Liver (tissue), 9 donors: ENCODE results near the gene CORO2A. TPM values are rescaled to one million over a fixed set of nuclear protein-coding genes. Genes with fewer than 3 reads are reported as not detected.

Source experiments
- DNase-seq: peaks from one replicate; pipeline ENCODE4 v3.0.0-alpha.2; 2017; ENCODE audit warnings: low spot score
- H3K27ac ChIP-seq, 2 donors: one replicate each; pipeline ENCODE4 v1.7.0; 2013; ENCODE audit warnings: inconsistent platforms in 2 of 2, low read length in 2 of 2, control low read depth in 1 of 2, low read depth in 1 of 2, mild to moderate bottlenecking in 1 of 2
- H3K27me3 ChIP-seq, 4 donors: one replicate each; pipeline versions ENCODE4 v1.6.1 to v1.7.0; 2013; ENCODE audit warnings: low read length in 3 of 4, inconsistent platforms in 1 of 4, mild to moderate bottlenecking in 1 of 4, moderate library complexity in 1 of 4; ENCODE audit not compliant: control insufficient read depth in 4 of 4, insufficient read depth in 4 of 4
- H3K36me3 ChIP-seq, 4 donors: one replicate each; pipeline versions ENCODE4 v1.6.1 to v1.7.0; 2013; ENCODE audit warnings: low read length in 3 of 4, mild to moderate bottlenecking in 3 of 4, low read depth in 1 of 4, moderate library complexity in 1 of 4; ENCODE audit not compliant: control insufficient read depth in 4 of 4, insufficient read depth in 3 of 4
- H3K4me1 ChIP-seq, 4 donors: one replicate each; pipeline versions ENCODE4 v1.6.1 to v1.7.0; 2013; ENCODE audit warnings: low read length in 3 of 4, mild to moderate bottlenecking in 3 of 4, moderate library complexity in 1 of 4; ENCODE audit not compliant: control insufficient read depth in 4 of 4, insufficient read depth in 4 of 4
- H3K4me3 ChIP-seq, 3 donors: one replicate each; pipeline versions ENCODE4 v1.6.1 to v1.7.0; 2013; ENCODE audit warnings: low read length in 3 of 3, control low read depth in 1 of 3, low read depth in 1 of 3, mild to moderate bottlenecking in 1 of 3
- H3K9ac ChIP-seq, 2 donors: one replicate each; pipeline ENCODE4 v1.7.0; 2013; ENCODE audit warnings: low read length in 2 of 2, mild to moderate bottlenecking in 2 of 2, moderate library complexity in 2 of 2, control low read depth in 1 of 2, low read depth in 1 of 2
- H3K9me3 ChIP-seq, 4 donors: one replicate each; pipeline versions ENCODE4 v1.6.1 to v1.7.0; 2013; ENCODE audit warnings: low read length in 3 of 4; ENCODE audit not compliant: control insufficient read depth in 4 of 4
- ATF3 ChIP-seq: IDR thresholded peaks from 2 replicates; pipeline ENCODE4 v1.6.1; 2016; ENCODE audit warnings: antibody characterized with exemption
- CTCF ChIP-seq: fragments of 150-350 bp; IDR thresholded peaks from 2 replicates; pipeline ENCODE4 v1.5.1; 2017; ENCODE audit warnings: improper control_type of control experiment, low read depth, low read length; ENCODE audit not compliant: missing input control
- FOXA1 ChIP-seq: IDR thresholded peaks from 2 replicates; pipeline ENCODE4 v1.6.1; 2016; ENCODE audit warnings: antibody characterized with exemption
- FOXA2 ChIP-seq: IDR thresholded peaks from 2 replicates; pipeline ENCODE4 v1.6.1; 2016; ENCODE audit warnings: antibody characterized with exemption
- GABPA ChIP-seq, 2 donors: IDR thresholded peaks in 1 of 2; conservative IDR thresholded peaks in 1 of 2; 2 replicates each; pipeline ENCODE4 v1.6.1; 2016; ENCODE audit warnings: antibody characterized with exemption in 2 of 2, mild to moderate bottlenecking in 1 of 2, moderate library complexity in 1 of 2
- HNF4A ChIP-seq, 2 donors: conservative IDR thresholded peaks; 2 replicates each; pipeline ENCODE4 v1.6.1; 2016; ENCODE audit warnings: antibody characterized with exemption in 2 of 2, mild to moderate bottlenecking in 2 of 2
- JUND ChIP-seq, 2 donors: IDR thresholded peaks; 2 replicates each; pipeline ENCODE4 v1.6.1; 2016; ENCODE audit warnings: antibody characterized with exemption in 2 of 2
- NR2F2 ChIP-seq: IDR thresholded peaks from 2 replicates; pipeline ENCODE4 v1.6.1; 2016; ENCODE audit warnings: antibody characterized with exemption
- RAD21 ChIP-seq, 2 donors: IDR thresholded peaks; 2 replicates each; pipeline ENCODE4 v1.6.1; 2016; ENCODE audit warnings: antibody characterized with exemption in 2 of 2, mild to moderate bottlenecking in 2 of 2
- REST ChIP-seq: IDR thresholded peaks from 2 replicates; pipeline ENCODE4 v1.6.1; 2016; ENCODE audit warnings: antibody characterized with exemption, mild to moderate bottlenecking
- RXRA ChIP-seq, 2 donors: IDR thresholded peaks; 2 replicates each; pipeline ENCODE4 v1.6.1; 2017 to 2018; ENCODE audit warnings: antibody characterized with exemption in 2 of 2, mild to moderate bottlenecking in 1 of 2
- TAF1 ChIP-seq: conservative IDR thresholded peaks from 2 replicates; pipeline ENCODE4 v1.6.1; 2016; ENCODE audit warnings: antibody characterized with exemption, mild to moderate bottlenecking
- YY1 ChIP-seq: IDR thresholded peaks from 2 replicates; pipeline ENCODE4 v1.6.1; 2016; ENCODE audit warnings: antibody characterized with exemption, mild to moderate bottlenecking
- WGBS: extraction: QIAGEN DNeasy Blood & Tissue Kit; methylation state at CpG from one replicate; pipeline ENCODE4 v1.1.7; 2013; 5-methylcytosine and 5-hydroxymethylcytosine counted together
- polyA plus RNA-seq, 2 donors: library from polyadenylated mRNA; stranded (reverse) in 1 of 2; unstranded in 1 of 2; fragments of 200-250 nt in 1 of 2; fragments of >200 nt in 1 of 2; fragmentation: Nextera tagmentation in 1 of 2; extraction: Ambion mirVana in 1 of 2; gene quantifications; one replicate each; pipeline versions ENCODE4 v1.2.1 to v1.2.3, GENCODE V29; 2013 to 2015
- total RNA-seq, 2 donors: library from RNA; depleted of rRNA; stranded (reverse); fragments of >200 nt; gene quantifications; one replicate each; pipeline ENCODE4 v1.2.3, GENCODE V29; 2014
- TF ChIP-seq, protein P1 (sequence below): IDR thresholded peaks from 2 replicates; pipeline ENCODE4 v1.6.1; 2016; ENCODE audit warnings: antibody characterized with exemption
- TF ChIP-seq, protein P2 (sequence below): IDR thresholded peaks from 2 replicates; pipeline ENCODE4 v1.6.1; 2016; ENCODE audit warnings: antibody characterized with exemption
- donor health status: healthy.
- donor health status: healthy.
- donor health status: healthy.
- donor health status: healthy.
- donor health status: healthy.

CORO2A gene
- total and polyA plus RNA-seq, 4 donors = 1.2 to 2.8 (median 1.4) TPM

DNA sequence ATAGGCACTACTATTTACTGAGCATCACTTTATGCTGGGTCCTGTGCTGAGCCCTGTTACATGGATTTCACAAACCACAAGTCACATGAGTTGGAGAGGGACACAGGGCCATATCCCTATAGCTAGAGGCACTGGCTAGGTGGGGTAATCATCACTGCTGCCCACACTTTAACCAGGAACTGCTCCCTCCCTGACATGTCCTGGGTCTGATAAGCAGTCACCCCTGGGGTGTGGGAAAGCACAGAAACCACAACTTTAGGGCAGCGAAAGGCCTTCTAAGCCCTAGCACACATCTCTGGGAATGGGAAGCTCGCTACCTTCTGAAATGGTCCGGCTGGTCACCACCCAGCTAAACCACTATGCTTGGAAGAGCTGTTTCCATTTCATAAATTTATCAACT is 48.0 kb upstream of the CORO2A start:
- Histone ChIP-seq H3K9ac (no peak overlapping the region), H3K27ac (no peak overlapping the region), H3K4me3 (no peak overlapping the region), H3K36me3 (peaks cover 0 to 2% (median 0%) of the 10 kb centered on the region in 4 donors), H3K27me3 (no peaks in the 10 kb centered on the region), H3K9me3 (no peaks in the 10 kb centered on the region), H3K4me1 (no peaks in the 10 kb centered on the region)
- no peak for DNase-seq
- TF ChIP-seq YY1 = no peak
- TF ChIP-seq, protein P1, sequence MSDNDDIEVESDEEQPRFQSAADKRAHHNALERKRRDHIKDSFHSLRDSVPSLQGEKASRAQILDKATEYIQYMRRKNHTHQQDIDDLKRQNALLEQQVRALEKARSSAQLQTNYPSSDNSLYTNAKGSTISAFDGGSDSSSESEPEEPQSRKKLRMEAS = no peak
- TF ChIP-seq CTCF = no peak
- TF ChIP-seq TAF1 = no peak
- TF ChIP-seq HNF4A (conservative IDR thresholded peaks at IDR 0.05) = no peak
- no peak for TF ChIP-seq GABPA (IDR thresholded peaks at IDR 0.05 in 1 of 2, conservative IDR thresholded peaks at IDR 0.05 in 1 of 2)
- no peak for TF ChIP-seq RXRA (IDR thresholded peaks at IDR 0.05)
- no peak for TF ChIP-seq FOXA2
- TF ChIP-seq NR2F2 = no peak
- TF ChIP-seq, protein P2, sequence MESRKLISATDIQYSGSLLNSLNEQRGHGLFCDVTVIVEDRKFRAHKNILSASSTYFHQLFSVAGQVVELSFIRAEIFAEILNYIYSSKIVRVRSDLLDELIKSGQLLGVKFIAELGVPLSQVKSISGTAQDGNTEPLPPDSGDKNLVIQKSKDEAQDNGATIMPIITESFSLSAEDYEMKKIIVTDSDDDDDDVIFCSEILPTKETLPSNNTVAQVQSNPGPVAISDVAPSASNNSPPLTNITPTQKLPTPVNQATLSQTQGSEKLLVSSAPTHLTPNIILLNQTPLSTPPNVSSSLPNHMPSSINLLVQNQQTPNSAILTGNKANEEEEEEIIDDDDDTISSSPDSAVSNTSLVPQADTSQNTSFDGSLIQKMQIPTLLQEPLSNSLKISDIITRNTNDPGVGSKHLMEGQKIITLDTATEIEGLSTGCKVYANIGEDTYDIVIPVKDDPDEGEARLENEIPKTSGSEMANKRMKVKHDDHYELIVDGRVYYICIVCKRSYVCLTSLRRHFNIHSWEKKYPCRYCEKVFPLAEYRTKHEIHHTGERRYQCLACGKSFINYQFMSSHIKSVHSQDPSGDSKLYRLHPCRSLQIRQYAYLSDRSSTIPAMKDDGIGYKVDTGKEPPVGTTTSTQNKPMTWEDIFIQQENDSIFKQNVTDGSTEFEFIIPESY = no peak
- TF ChIP-seq ATF3 = no peak
- TF ChIP-seq RAD21 (IDR thresholded peaks at IDR 0.05) = no peak
- TF ChIP-seq REST = no peak
- no peak for TF ChIP-seq JUND (IDR thresholded peaks at IDR 0.05)
- TF ChIP-seq FOXA1 = no peak
- WGBS = 93% methylated on average over 3 of the region's 3 CpGs

DNA sequence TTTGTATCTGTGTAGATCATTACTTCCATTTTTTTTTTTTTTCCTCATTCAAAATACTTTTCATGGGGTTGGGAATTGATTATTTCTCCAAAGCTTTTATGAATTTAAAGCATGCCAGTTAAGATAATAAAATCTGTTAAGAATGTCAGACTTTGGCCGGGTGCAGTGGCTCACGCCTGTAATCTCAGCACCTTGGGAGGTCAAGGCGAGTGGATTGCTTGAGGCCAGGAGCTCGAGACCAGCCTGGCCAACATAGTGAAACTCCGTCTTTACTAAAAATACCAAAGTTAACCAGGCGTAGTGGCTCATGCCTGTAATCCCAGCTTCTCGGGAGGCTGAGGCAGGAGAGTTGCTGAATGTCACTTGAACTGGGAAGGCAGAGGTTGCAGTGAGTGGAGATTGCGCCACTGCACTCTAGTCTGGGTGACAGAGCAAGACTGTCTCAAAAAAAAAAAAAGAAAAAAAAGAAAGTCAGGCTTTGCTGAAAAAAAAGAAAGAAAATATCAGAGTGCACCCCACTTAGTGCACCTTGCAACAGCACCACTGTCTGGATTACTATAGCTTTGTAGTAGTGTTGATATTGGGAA is 44.6 kb upstream of the CORO2A start:
- no peaks in the 10 kb centered on the region for H3K9me3 ChIP-seq

More for the DNA sequence above, 44.6 kb upstream of the CORO2A start:
- Histone ChIP-seq H3K36me3 (peaks cover 0 to 3% (median 0%) of the 10 kb centered on the region in 4 donors), H3K27me3 (no peaks in the 10 kb centered on the region), H3K9ac (no peak overlapping the region), H3K4me3 (no peak overlapping the region), H3K27ac (no peak overlapping the region), H3K4me1 (peaks cover 0 to 10% (median 5%) of the 10 kb centered on the region in 4 donors)
- no peak for DNase-seq
- 74% methylated on average over 8 of the region's 8 CpGs for WGBS
- TF ChIP-seq, protein P2 = no peak
- peak in 1 of 2 donors; percentile 20 for TF ChIP-seq HNF4A (conservative IDR thresholded peaks at IDR 0.05)
